Mesenchymal stem cell (in vitro differentiated cells and primary cell): ENCODE results near the gene CARD11.
"Not testable (repeated sequence)": the region's sequence is repeated elsewhere in the genome, so short reads cannot be mapped to it uniquely, and the experiment has no call there.

ENCODE experiments used
- DNase-seq: peaks from one replicate; pipeline ENCODE4 v3.0.0-alpha.2; 2013
- H2AFZ ChIP-seq: one replicate; pipeline ENCODE4 v1.6.1; 2013; ENCODE audit warnings: low read depth, mild to moderate bottlenecking, control low read depth, inconsistent platforms, low read length, moderate library complexity
- H2AK5ac ChIP-seq: 2 replicates; pipeline ENCODE4 v1.6.1; 2013; ENCODE audit warnings: low read length, moderate library complexity, mild to moderate bottlenecking, inconsistent platforms; ENCODE audit not compliant: severe bottlenecking
- H2BK120ac ChIP-seq: one replicate; pipeline ENCODE4 v1.6.1; 2013; ENCODE audit warnings: low read depth, mild to moderate bottlenecking, inconsistent platforms, low read length, moderate library complexity
- H2BK12ac ChIP-seq, 2 experiments: one replicate each; pipeline ENCODE4 v1.6.1; 2013; ENCODE audit warnings: inconsistent platforms in 2 of 2, low read length in 2 of 2, mild to moderate bottlenecking in 2 of 2, moderate library complexity in 2 of 2, control low read depth in 1 of 2
- H2BK15ac ChIP-seq: one replicate; pipeline ENCODE4 v1.6.1; 2013; ENCODE audit warnings: mild to moderate bottlenecking, low read depth, inconsistent platforms; ENCODE audit not compliant: poor library complexity, severe bottlenecking
- H2BK5ac ChIP-seq: 2 replicates; pipeline ENCODE4 v1.6.1; 2013; ENCODE audit warnings: low read depth, mild to moderate bottlenecking, low read length, control low read depth, inconsistent platforms; ENCODE audit not compliant: poor library complexity, severe bottlenecking
- H3K14ac ChIP-seq, 2 experiments: one replicate each; pipeline ENCODE4 v1.6.1; 2013; ENCODE audit warnings: inconsistent platforms in 2 of 2, low read length in 2 of 2, control low read depth in 1 of 2, mild to moderate bottlenecking in 1 of 2, moderate library complexity in 1 of 2
- H3K18ac ChIP-seq, 2 experiments: one replicate each; pipeline ENCODE4 v1.6.1; 2013; ENCODE audit warnings: inconsistent platforms in 2 of 2, low read length in 2 of 2, control low read depth in 1 of 2, low read depth in 1 of 2, mild to moderate bottlenecking in 1 of 2
- H3K23ac ChIP-seq, 2 experiments: one replicate each; pipeline ENCODE4 v1.6.1; 2013; ENCODE audit warnings: inconsistent platforms in 2 of 2, low read length in 2 of 2, mild to moderate bottlenecking in 2 of 2, moderate library complexity in 2 of 2, control low read depth in 1 of 2
- H3K27ac ChIP-seq: 2 replicates; pipeline ENCODE4 v1.5.1; 2013; ENCODE audit warnings: mild to moderate bottlenecking, moderate library complexity, low read length, control low read depth, inconsistent platforms; ENCODE audit not compliant: poor library complexity, severe bottlenecking
- H3K27me3 ChIP-seq, 2 experiments: 2 replicates each; pipeline versions ENCODE4 v1.6.1 to v1.7.0; 2013; ENCODE audit warnings: low read length in 2 of 2, mild to moderate bottlenecking in 2 of 2, moderate library complexity in 2 of 2, control low read depth in 1 of 2, inconsistent platforms in 1 of 2; ENCODE audit not compliant: control insufficient read depth in 1 of 2, insufficient read depth in 1 of 2
- H3K36me3 ChIP-seq, 2 experiments: 2 replicates each; pipeline versions ENCODE4 v1.6.1 to v1.7.0; 2013; ENCODE audit warnings: low read length in 2 of 2, control low read depth in 1 of 2, inconsistent platforms in 1 of 2, low read depth in 1 of 2, mild to moderate bottlenecking in 1 of 2; ENCODE audit not compliant: insufficient read depth in 2 of 2, control insufficient read depth in 1 of 2
- H3K4ac ChIP-seq, 2 experiments: one replicate each; pipeline ENCODE4 v1.6.1; 2013; ENCODE audit warnings: inconsistent platforms in 2 of 2, low read length in 2 of 2, mild to moderate bottlenecking in 2 of 2, moderate library complexity in 2 of 2, control low read depth in 1 of 2, low read depth in 1 of 2
- H3K4me1 ChIP-seq: 2 replicates; pipeline ENCODE4 v1.6.1; 2013; ENCODE audit warnings: low read depth, low read length, control low read depth; ENCODE audit not compliant: control insufficient read depth, insufficient read depth
- H3K4me2 ChIP-seq: 2 replicates; pipeline ENCODE4 v1.6.1; 2013; ENCODE audit warnings: low read length, mild to moderate bottlenecking, inconsistent platforms; ENCODE audit not compliant: poor library complexity, severe bottlenecking
- H3K4me3 ChIP-seq, 2 experiments: 2 replicates each; pipeline versions ENCODE4 v1.5.1 to v1.7.0; 2013; ENCODE audit warnings: low read length in 2 of 2, mild to moderate bottlenecking in 2 of 2, control low read depth in 1 of 2, low read depth in 1 of 2; ENCODE audit not compliant: insufficient read depth in 1 of 2
- H3K79me1 ChIP-seq: replicated peaks from 2 replicates; pipeline ENCODE4 v1.6.1; 2013; ENCODE audit warnings: mild to moderate bottlenecking, control low read depth, low read length, inconsistent platforms; ENCODE audit not compliant: poor library complexity, severe bottlenecking
- H3K9ac ChIP-seq: 2 replicates; pipeline ENCODE4 v1.7.0; 2013; ENCODE audit warnings: mild to moderate bottlenecking, low read length, moderate library complexity
- H3K9me3 ChIP-seq: 2 replicates; pipeline ENCODE4 v1.7.0; 2013; ENCODE audit warnings: mild to moderate bottlenecking, low read length; ENCODE audit not compliant: control insufficient read depth
- H4K8ac ChIP-seq: one replicate; pipeline ENCODE4 v1.6.1; 2013; ENCODE audit warnings: inconsistent platforms, mild to moderate bottlenecking, low read length, moderate library complexity
- H4K91ac ChIP-seq: one replicate; pipeline ENCODE4 v1.6.1; 2013; ENCODE audit warnings: mild to moderate bottlenecking, low read length, inconsistent platforms
- WGBS: methylation state at CpG from one replicate; pipeline ENCODE4 v1.1.7; 2013; ENCODE audit warnings: mixed read lengths; 5-methylcytosine and 5-hydroxymethylcytosine counted together

The CARD11 gene

DNA sequence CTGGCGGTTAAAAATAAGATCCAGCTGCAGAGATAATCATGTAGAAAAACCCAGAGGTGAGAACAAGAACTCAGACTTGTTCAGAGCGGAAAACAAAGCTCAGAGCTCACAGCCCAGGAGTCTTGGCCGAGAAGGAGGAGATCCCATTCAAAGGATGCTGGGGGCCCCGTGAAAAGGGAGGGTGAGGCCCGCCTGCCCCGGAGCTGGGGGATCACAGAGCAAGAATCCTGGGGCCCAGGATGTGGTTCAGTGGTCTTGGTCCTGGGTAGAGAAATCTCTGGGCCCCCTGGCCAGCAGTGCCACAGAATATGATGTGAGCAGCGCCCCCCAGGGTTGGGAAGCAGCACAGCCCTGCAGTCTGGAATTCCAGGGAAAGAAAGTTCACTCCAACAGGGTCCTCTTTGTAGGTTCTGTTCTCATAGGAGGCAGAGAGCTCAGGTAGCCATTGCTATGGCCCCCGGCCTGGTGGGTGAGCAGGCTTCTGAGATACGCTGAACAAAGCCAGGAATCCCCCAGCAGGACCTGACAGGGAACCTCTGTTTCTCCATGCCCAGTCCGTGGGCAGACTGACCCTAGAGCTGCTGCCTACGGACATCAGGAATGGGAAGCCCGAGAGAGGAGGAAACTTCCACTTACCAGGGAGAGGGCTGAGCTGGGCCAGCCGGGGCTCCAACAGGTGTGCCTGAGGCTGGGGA lies 121.9 kb downstream of the CARD11 start:
- H3K18ac ChIP-seq, result no peak overlapping the region
- no peak overlapping the region for H3K23ac ChIP-seq
- no peak overlapping the region for H3K4ac ChIP-seq
- H4K8ac ChIP-seq, result no peak overlapping the region
- peaks cover 0 to 6% of the 10 kb centered on the region in 2 experiments for H3K36me3 ChIP-seq
- H2AFZ ChIP-seq, result no peak overlapping the region
- H3K4me2 ChIP-seq, result no peak overlapping the region
- no peak overlapping the region for H2BK12ac ChIP-seq
- no peak overlapping the region for H2BK15ac ChIP-seq
- peaks cover 13 to 55% of the 10 kb centered on the region in 2 experiments for H3K27me3 ChIP-seq
- no peak overlapping the region for H2BK5ac ChIP-seq
- no peaks in the 10 kb centered on the region for H3K79me1 ChIP-seq
- WGBS, result 75% methylated on average over 13 of the region's 13 CpGs
- H3K27ac ChIP-seq, result no peak overlapping the region
- DNase-seq, result no peak
- H3K9me3 ChIP-seq, result no peaks in the 10 kb centered on the region
- H3K14ac ChIP-seq, result no peak overlapping the region
- H2BK120ac ChIP-seq, result no peak overlapping the region
- H3K4me1 ChIP-seq, result no peaks in the 10 kb centered on the region
- no peak overlapping the region for H3K9ac ChIP-seq
- no peak overlapping the region for H3K4me3 ChIP-seq
- no peak overlapping the region for H4K91ac ChIP-seq
- H2AK5ac ChIP-seq, result no peak overlapping the region

GRCh38 chr7:2920956-2921652 lies 122.6 kb downstream of the CARD11 start:
- no peak overlapping the region for H2AFZ ChIP-seq
- H3K27me3 ChIP-seq, result peaks cover 13 to 53% of the 10 kb centered on the region in 2 experiments
- no peak overlapping the region for H4K91ac ChIP-seq
- H3K14ac ChIP-seq, result no peak overlapping the region
- no peak overlapping the region for H2BK120ac ChIP-seq
- H3K23ac ChIP-seq, result no peak overlapping the region
- no peaks in the 10 kb centered on the region for H3K79me1 ChIP-seq
- H3K18ac ChIP-seq, result no peak overlapping the region
- H3K4ac ChIP-seq, result no peak overlapping the region
- H2BK15ac ChIP-seq, result no peak overlapping the region
- 87% methylated on average over 17 of the region's 17 CpGs for WGBS
- no peak overlapping the region for H3K27ac ChIP-seq
- DNase-seq, result no peak
- no peak overlapping the region for H4K8ac ChIP-seq
- no peaks in the 10 kb centered on the region for H3K4me1 ChIP-seq
- H3K36me3 ChIP-seq, result peaks cover 0 to 6% of the 10 kb centered on the region in 2 experiments
- no peak overlapping the region for H3K4me2 ChIP-seq
- no peak overlapping the region for H3K9ac ChIP-seq
- H3K9me3 ChIP-seq, result no peaks in the 10 kb centered on the region
- H2BK5ac ChIP-seq, result no peak overlapping the region
- no peak overlapping the region for H3K4me3 ChIP-seq
- H2BK12ac ChIP-seq, result no peak overlapping the region
- no peak overlapping the region for H2AK5ac ChIP-seq

DNA sequence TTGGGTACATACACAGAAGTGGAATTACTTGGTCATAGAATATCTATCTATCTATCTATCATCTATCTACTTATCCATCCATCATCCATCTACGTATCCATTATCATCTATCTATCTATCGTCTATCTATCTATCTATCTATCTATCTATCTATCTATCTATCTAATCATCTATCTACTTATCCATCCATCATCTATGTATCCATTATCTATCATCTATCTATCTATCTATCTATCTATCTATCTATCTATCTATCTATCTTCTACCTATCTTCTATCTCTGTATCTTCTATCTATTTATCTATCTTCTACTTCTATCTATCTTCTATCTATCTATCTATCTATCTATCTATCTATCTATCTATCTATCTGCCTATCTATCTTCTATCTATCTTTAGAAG lies 123.2 kb downstream of the CARD11 start:
- not testable (repeated sequence) for H2BK5ac ChIP-seq, H2AK5ac ChIP-seq, H3K4me3 ChIP-seq, DNase-seq, H4K91ac ChIP-seq, H3K9me3 ChIP-seq, H2BK15ac ChIP-seq, H2BK12ac ChIP-seq, H3K36me3 ChIP-seq, H2BK120ac ChIP-seq, H3K23ac ChIP-seq, H3K18ac ChIP-seq, H3K9ac ChIP-seq, H4K8ac ChIP-seq, H3K14ac ChIP-seq, H3K79me1 ChIP-seq, H3K4me1 ChIP-seq, H3K4me2 ChIP-seq, H3K4ac ChIP-seq, H2AFZ ChIP-seq, H3K27ac ChIP-seq
- H3K27me3 ChIP-seq, result peaks cover 13 to 49% of the 10 kb centered on the region in 2 experiments
- WGBS, result 84% methylated on average over 2 of the region's 2 CpGs

DNA sequence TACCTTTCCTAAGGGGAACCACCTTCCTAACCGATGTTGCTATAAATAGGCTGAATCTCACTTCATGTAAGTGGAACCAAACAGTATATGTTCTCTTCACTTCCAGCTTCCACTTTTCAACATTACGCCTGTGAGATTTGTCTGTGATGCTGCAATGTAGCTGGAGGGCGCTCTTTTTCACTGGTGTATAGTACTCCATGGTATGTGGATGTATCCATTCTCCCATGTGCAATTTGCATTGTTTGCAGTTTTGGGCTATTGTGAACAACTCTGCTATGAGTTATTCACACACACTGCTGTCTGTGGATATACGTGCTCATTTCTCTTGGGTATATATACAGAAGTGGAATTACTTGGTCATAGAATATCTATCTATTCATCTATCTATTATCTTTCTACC lies 123.6 kb downstream of the CARD11 start:
- DNase-seq, result no peak
- no peaks in the 10 kb centered on the region for H3K4me1 ChIP-seq
- no peaks in the 10 kb centered on the region for H3K79me1 ChIP-seq
- peaks cover 0 to 6% of the 10 kb centered on the region in 2 experiments for H3K36me3 ChIP-seq
- no peak overlapping the region for H2BK120ac ChIP-seq
- no peak overlapping the region for H4K91ac ChIP-seq
- peaks cover 10 to 48% of the 10 kb centered on the region in 2 experiments for H3K27me3 ChIP-seq
- H3K27ac ChIP-seq, result no peak overlapping the region
- H2BK12ac ChIP-seq, result no peak overlapping the region
- H3K18ac ChIP-seq, result no peak overlapping the region
- H3K9ac ChIP-seq, result no peak overlapping the region
- WGBS, result 100% methylated on average over 3 of the region's 4 CpGs
- no peak overlapping the region for H3K4me2 ChIP-seq
- H3K23ac ChIP-seq, result no peak overlapping the region
- no peak overlapping the region for H2BK15ac ChIP-seq
- H2AFZ ChIP-seq, result no peak overlapping the region
- H4K8ac ChIP-seq, result no peak overlapping the region
- no peak overlapping the region for H2BK5ac ChIP-seq
- H3K9me3 ChIP-seq, result no peaks in the 10 kb centered on the region
- H2AK5ac ChIP-seq, result no peak overlapping the region
- H3K14ac ChIP-seq, result no peak overlapping the region
- no peak overlapping the region for H3K4me3 ChIP-seq
- H3K4ac ChIP-seq, result no peak overlapping the region
